HCT116 (cell line): Measurements from ENCODE around the gene OARD1. TPM values are rescaled to one million over a fixed set of nuclear protein-coding genes. Genes with fewer than 3 reads are reported as not detected.

ENCODE experiments used
- ATAC-seq: fragments of 200-7000 bp; cut with Tn5 transposase; 2 replicates; pipeline ENCODE4 v1.9.1; 2020; ENCODE audit warnings: mild to moderate bottlenecking, moderate library complexity
- BruUV-seq: library from RNA; stranded (reverse); fragments of 400-500 nt; replicated peaks from 2 replicates; lab custom pipeline; 2021; lab: Mats Ljungman, UMichigan
- CTCF ChIA-PET: fragments of 300-600 bp; sonication (Branson Sonifier 250); formaldehyde crosslinking; loops from one replicate; lab custom pipeline; 2021; ENCODE audit warnings: antibody characterized with exemption; lab: Charles Lee
- POLR2A ChIA-PET: fragments of 300-600, 350-600 bp; sonication (Branson Sonifier 250); formaldehyde crosslinking; loops from one replicate; lab custom pipeline; 2021; ENCODE audit warnings: antibody characterized with exemption; lab: Charles Lee
- RAD21 ChIA-PET, 2 experiments: fragments of 300-600 bp; sonication (Branson Sonifier 250); formaldehyde crosslinking; loops; one replicate each; lab custom pipeline; 2023; ENCODE audit warnings: low total read pairs in 2 of 2; ENCODE audit not compliant: uncharacterized antibody in 2 of 2, unreplicated experiment in 2 of 2, low non-redundant PET in 1 of 2; lab: Charles Lee
- DNase-seq: peaks from one replicate; pipeline ENCODE4 v3.0.0-alpha.2; 2010; ENCODE audit warnings: low read depth, low spot score
- H2AFZ ChIP-seq: fragments of 200-600 bp; shearing (Covaris generic), sonication (generic); 2 replicates; pipeline ENCODE4 v1.6.1; 2017; ENCODE audit warnings: low read depth, mixed run types, mixed read lengths, antibody characterized with exemption, low read length; ENCODE audit not compliant: poor library complexity, severe bottlenecking
- H3K27ac ChIP-seq: 2 replicates; pipeline ENCODE4 v1.5.1; 2012; ENCODE audit warnings: low read depth, low read length
- H3K27me3 ChIP-seq: fragments of 200-600 bp; sonication (generic); 2 replicates; pipeline ENCODE4 v1.6.1; 2016; ENCODE audit warnings: mixed run types, low read length, mixed read lengths; ENCODE audit not compliant: insufficient read depth
- H3K36me3 ChIP-seq, 2 experiments: fragments of 200-500 bp in 1 of 2; fragments of 200-600 bp in 1 of 2; sonication (Bioruptor generic) in 1 of 2; sonication (generic) in 1 of 2; 2 replicates each; pipeline versions ENCODE4 v1.5.1 to v1.6.1; 2014 to 2016; ENCODE audit warnings: low read length in 2 of 2, inconsistent platforms in 1 of 2, mixed read lengths in 1 of 2, mixed run types in 1 of 2; ENCODE audit not compliant: insufficient read depth in 2 of 2, control insufficient read depth in 1 of 2
- H3K4me1 ChIP-seq, 2 experiments: fragments of 200-600 bp in 1 of 2; sonication (generic) in 1 of 2; 2 replicates each; pipeline versions ENCODE4 v1.5.1 to v1.6.1; 2012 to 2017; ENCODE audit warnings: low read length in 2 of 2, inconsistent platforms in 1 of 2, mild to moderate bottlenecking in 1 of 2, mixed read lengths in 1 of 2, mixed run types in 1 of 2, moderate library complexity in 1 of 2; ENCODE audit not compliant: insufficient read depth in 2 of 2, control insufficient read depth in 1 of 2
- H3K4me2 ChIP-seq: fragments of 200-600 bp; sonication (generic); 2 replicates; pipeline ENCODE4 v1.6.1; 2017; ENCODE audit warnings: mixed run types, low read length, mixed read lengths
- H3K4me3 ChIP-seq, 2 experiments: fragments of 200-600 bp in 1 of 2; sonication (generic) in 1 of 2; replicated peaks in 1 of 2; 2 replicates each; pipeline ENCODE4 v1.5.1; 2011 to 2016; ENCODE audit warnings: low read length in 2 of 2, control low read depth in 1 of 2, low read depth in 1 of 2, mild to moderate bottlenecking in 1 of 2, mixed read lengths in 1 of 2, mixed run types in 1 of 2
- H3K79me2 ChIP-seq: fragments of 200-600 bp; sonication (generic); 2 replicates; pipeline ENCODE4 v1.6.1; 2017; ENCODE audit warnings: mild to moderate bottlenecking, mixed run types, low read length, moderate library complexity, mixed read lengths; ENCODE audit not compliant: insufficient read depth
- H3K9ac ChIP-seq: fragments of 200-600 bp; sonication (generic); 2 replicates; pipeline ENCODE4 v1.6.1; 2016; ENCODE audit warnings: low read length, mixed read lengths
- H3K9me2 ChIP-seq: fragments of 200-600 bp; sonication (generic), shearing (Covaris generic); 2 replicates; pipeline ENCODE4 v1.6.1; 2017; ENCODE audit warnings: mixed run types, mild to moderate bottlenecking, moderate library complexity; ENCODE audit not compliant: insufficient read depth
- H3K9me3 ChIP-seq, 2 experiments: fragments of 200-500 bp in 1 of 2; fragments of 200-600 bp in 1 of 2; sonication (Bioruptor generic) in 1 of 2; sonication (generic) in 1 of 2; 2 replicates each; pipeline ENCODE4 v1.6.1; 2014 to 2017; ENCODE audit warnings: low read length in 2 of 2, mixed read lengths in 2 of 2, inconsistent platforms in 1 of 2, low read depth in 1 of 2, mild to moderate bottlenecking in 1 of 2, mixed run types in 1 of 2, moderate library complexity in 1 of 2; ENCODE audit not compliant: control insufficient read depth in 1 of 2, insufficient read depth in 1 of 2
- H4K20me1 ChIP-seq: fragments of 200-600 bp; sonication (generic), shearing (Covaris generic); 2 replicates; pipeline ENCODE4 v1.6.1; 2017; ENCODE audit warnings: mixed run types, mild to moderate bottlenecking, moderate library complexity; ENCODE audit not compliant: insufficient read depth
- CBX3 ChIP-seq: IDR thresholded peaks from 2 replicates; pipeline ENCODE4 v1.6.1; 2012; ENCODE audit warnings: low read depth
- CEBPB ChIP-seq: IDR thresholded peaks from 2 replicates; pipeline ENCODE4 v1.6.1; 2012; ENCODE audit warnings: low read depth
- EZH2phosphoT487 ChIP-seq: fragments of 200-600 bp; IDR thresholded peaks from 2 replicates; pipeline ENCODE4 v1.6.1; 2018; ENCODE audit warnings: antibody characterized with exemption, borderline replicate concordance
- POLR2A ChIP-seq: IDR thresholded peaks from 2 replicates; pipeline ENCODE4 v1.7.0; 2011; ENCODE audit warnings: borderline replicate concordance; ENCODE audit not compliant: insufficient read depth, insufficient read length; ENCODE audit errors: extremely low read depth
- POLR2AphosphoS5 ChIP-seq: IDR thresholded peaks from 2 replicates; pipeline ENCODE4 v1.6.1; 2011; ENCODE audit warnings: mild to moderate bottlenecking, low read depth, low read length, moderate library complexity
- RAD21 ChIP-seq: IDR thresholded peaks from 2 replicates; pipeline ENCODE4 v1.6.1; 2012; ENCODE audit warnings: low read depth, mild to moderate bottlenecking
- SP1 ChIP-seq: IDR thresholded peaks from 2 replicates; pipeline ENCODE4 v1.6.1; 2012; ENCODE audit warnings: low read depth
- ZNF274 ChIP-seq: fragments of 200-500 bp; sonication (Bioruptor generic); IDR thresholded peaks from 2 replicates; pipeline ENCODE4 v1.6.1; 2014; ENCODE audit warnings: mild to moderate bottlenecking, low read depth, low read length, inconsistent platforms
- intact Hi-C: fragments of 100-400 bp; cut with micrococcal nuclease; formaldehyde crosslinking; loops from 2 replicates; pipeline ENCODE4 v1.10.0; 2022
- total RNA-seq: library from RNA; stranded (reverse); gene quantifications from one replicate; pipeline ENCODE4 v1.2.1, GENCODE V29; 2021; ENCODE audit not compliant: unreplicated experiment
- TF ChIP-seq, protein P1 (sequence below), 3 experiments: fragments of 200-600 bp in 1 of 3; sonication (generic) in 1 of 3; IDR thresholded peaks in 2 of 3; conservative IDR thresholded peaks in 1 of 3; 2 replicates each; pipeline ENCODE4 v1.5.1; 2012 to 2017; ENCODE audit warnings: low read depth in 2 of 3, low read length in 2 of 3, antibody characterized with exemption in 1 of 3, borderline replicate concordance in 1 of 3, control low read depth in 1 of 3, mild to moderate bottlenecking in 1 of 3, mixed read lengths in 1 of 3, mixed run types in 1 of 3, moderate library complexity in 1 of 3; ENCODE audit not compliant: insufficient read depth in 1 of 3
- TF ChIP-seq, protein P2 (sequence below): IDR thresholded peaks from 2 replicates; pipeline ENCODE4 v1.6.1; 2012; ENCODE audit warnings: low read depth

OARD1 gene
- total RNA-seq, 1 experiment from 2014 or later: 28.7 TPM

DNA sequence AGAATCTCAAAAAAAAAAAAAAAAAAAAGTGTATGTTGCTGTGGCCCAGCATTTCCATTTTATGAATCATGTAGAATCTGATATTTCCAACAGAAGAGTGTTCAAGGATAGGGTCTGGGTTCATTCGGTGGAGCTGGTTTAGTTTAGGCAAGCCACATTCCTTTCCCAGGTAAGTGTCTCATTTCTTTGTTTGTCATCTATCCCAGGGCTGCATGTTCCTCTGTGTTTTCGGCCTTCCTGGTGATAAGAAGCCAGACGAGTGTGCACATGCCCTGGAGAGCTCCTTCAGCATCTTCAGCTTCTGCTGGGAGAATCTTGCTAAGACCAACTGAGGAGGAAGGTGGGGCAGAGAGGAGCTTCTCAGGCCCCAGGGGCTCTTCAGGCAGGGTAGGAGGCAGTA is 38.9 kb upstream of the OARD1 start (continued):
- TF ChIP-seq, protein P1, sequence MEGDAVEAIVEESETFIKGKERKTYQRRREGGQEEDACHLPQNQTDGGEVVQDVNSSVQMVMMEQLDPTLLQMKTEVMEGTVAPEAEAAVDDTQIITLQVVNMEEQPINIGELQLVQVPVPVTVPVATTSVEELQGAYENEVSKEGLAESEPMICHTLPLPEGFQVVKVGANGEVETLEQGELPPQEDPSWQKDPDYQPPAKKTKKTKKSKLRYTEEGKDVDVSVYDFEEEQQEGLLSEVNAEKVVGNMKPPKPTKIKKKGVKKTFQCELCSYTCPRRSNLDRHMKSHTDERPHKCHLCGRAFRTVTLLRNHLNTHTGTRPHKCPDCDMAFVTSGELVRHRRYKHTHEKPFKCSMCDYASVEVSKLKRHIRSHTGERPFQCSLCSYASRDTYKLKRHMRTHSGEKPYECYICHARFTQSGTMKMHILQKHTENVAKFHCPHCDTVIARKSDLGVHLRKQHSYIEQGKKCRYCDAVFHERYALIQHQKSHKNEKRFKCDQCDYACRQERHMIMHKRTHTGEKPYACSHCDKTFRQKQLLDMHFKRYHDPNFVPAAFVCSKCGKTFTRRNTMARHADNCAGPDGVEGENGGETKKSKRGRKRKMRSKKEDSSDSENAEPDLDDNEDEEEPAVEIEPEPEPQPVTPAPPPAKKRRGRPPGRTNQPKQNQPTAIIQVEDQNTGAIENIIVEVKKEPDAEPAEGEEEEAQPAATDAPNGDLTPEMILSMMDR (IDR thresholded peaks at IDR 0.05 in 2 of 3, conservative IDR thresholded peaks at IDR 0.05 in 1 of 3; ENCODE audit: borderline replicate concordance in 1 of 3, insufficient read depth in 1 of 3, low read depth in 2 of 3, low read length in 2 of 3): no peak
- TF ChIP-seq, protein P2, sequence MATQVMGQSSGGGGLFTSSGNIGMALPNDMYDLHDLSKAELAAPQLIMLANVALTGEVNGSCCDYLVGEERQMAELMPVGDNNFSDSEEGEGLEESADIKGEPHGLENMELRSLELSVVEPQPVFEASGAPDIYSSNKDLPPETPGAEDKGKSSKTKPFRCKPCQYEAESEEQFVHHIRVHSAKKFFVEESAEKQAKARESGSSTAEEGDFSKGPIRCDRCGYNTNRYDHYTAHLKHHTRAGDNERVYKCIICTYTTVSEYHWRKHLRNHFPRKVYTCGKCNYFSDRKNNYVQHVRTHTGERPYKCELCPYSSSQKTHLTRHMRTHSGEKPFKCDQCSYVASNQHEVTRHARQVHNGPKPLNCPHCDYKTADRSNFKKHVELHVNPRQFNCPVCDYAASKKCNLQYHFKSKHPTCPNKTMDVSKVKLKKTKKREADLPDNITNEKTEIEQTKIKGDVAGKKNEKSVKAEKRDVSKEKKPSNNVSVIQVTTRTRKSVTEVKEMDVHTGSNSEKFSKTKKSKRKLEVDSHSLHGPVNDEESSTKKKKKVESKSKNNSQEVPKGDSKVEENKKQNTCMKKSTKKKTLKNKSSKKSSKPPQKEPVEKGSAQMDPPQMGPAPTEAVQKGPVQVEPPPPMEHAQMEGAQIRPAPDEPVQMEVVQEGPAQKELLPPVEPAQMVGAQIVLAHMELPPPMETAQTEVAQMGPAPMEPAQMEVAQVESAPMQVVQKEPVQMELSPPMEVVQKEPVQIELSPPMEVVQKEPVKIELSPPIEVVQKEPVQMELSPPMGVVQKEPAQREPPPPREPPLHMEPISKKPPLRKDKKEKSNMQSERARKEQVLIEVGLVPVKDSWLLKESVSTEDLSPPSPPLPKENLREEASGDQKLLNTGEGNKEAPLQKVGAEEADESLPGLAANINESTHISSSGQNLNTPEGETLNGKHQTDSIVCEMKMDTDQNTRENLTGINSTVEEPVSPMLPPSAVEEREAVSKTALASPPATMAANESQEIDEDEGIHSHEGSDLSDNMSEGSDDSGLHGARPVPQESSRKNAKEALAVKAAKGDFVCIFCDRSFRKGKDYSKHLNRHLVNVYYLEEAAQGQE: no peak

DNA sequence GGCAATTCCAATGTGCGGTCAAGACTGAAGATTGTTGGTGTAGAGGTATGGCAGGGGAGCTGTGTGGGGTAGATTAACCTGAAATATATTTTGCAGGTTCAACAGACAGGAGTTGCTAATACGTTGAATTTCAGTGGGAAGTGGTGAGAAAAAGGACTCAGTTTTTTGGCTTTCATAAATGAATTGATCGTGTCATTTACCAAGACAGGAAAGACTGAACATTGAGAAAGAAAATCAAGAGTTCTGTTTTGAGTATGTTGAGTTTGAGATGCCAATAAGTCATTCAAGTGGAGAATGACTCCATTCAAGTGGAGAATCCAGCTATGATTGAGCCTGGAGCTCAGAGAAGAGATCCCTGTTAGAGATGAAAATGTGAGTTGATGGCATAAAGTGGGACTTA is 31.7 kb upstream of the OARD1 start:
- no peak overlapping the region for H2AFZ ChIP-seq
- H3K36me3 ChIP-seq: peaks cover 6 to 15% of the 10 kb centered on the region in 2 experiments; a peak in 3 of 4 replicates
- ChIA-PET CTCF (no interaction called here), POLR2A (no interaction called here), RAD21 (no interaction called here)
- no peak for DNase-seq
- H3K79me2 ChIP-seq: no peaks in the 10 kb centered on the region
- H3K4me3 ChIP-seq: no peak overlapping the region
- H3K9me2 ChIP-seq: no peaks in the 10 kb centered on the region
- H3K9me3 ChIP-seq: no peaks in the 10 kb centered on the region
- no peaks in the 10 kb centered on the region for H3K27me3 ChIP-seq
- no peak for TF ChIP-seq CBX3
- no peak for TF ChIP-seq CEBPB
- TF ChIP-seq EZH2phosphoT487: no peak
- no peak for TF ChIP-seq ZNF274
- no peak for TF ChIP-seq POLR2A
- TF ChIP-seq POLR2AphosphoS5: no peak
- TF ChIP-seq RAD21: no peak
- TF ChIP-seq SP1: no peak
- no peak overlapping the region for H3K27ac ChIP-seq
- intact Hi-C loops: no loop called here
- no peak overlapping the region for H3K9ac ChIP-seq
- H3K4me1 ChIP-seq: no peaks in the 10 kb centered on the region
- ATAC-seq: no peak
- no TSS peak for BruUV-seq
- H4K20me1 ChIP-seq: no peaks in the 10 kb centered on the region
- no peak overlapping the region for H3K4me2 ChIP-seq
